SU-DHL-6 (cell line): ENCODE data around the gene LAPTM4A.

ENCODE experiments used
- H2AFZ ChIP-seq: fragments of 200-600 bp; sonication (generic); 2 replicates; pipeline ENCODE4 v1.6.1; 2014; ENCODE audit warnings: low read depth, mild to moderate bottlenecking, moderate library complexity, mixed read lengths, antibody characterized with exemption, low read length; ENCODE audit not compliant: severe bottlenecking
- H3F3A ChIP-seq: fragments of 200-600 bp; shearing (Covaris generic); 2 replicates; pipeline ENCODE4 v1.6.0; 2016; ENCODE audit warnings: antibody characterized with exemption, mild to moderate bottlenecking; ENCODE audit not compliant: insufficient read depth
- H3K27ac ChIP-seq: fragments of 200-600 bp; sonication (generic); 2 replicates; pipeline ENCODE4 v1.5.1; 2016; ENCODE audit warnings: low read depth, mild to moderate bottlenecking, low read length, moderate library complexity, mixed read lengths
- H3K27me3 ChIP-seq: fragments of 200-600 bp; sonication (generic), shearing (Covaris generic); 2 replicates; pipeline ENCODE4 v1.6.0; 2014; ENCODE audit warnings: mild to moderate bottlenecking, low read length
- H3K36me3 ChIP-seq: fragments of 200-600 bp; sonication (generic); 2 replicates; pipeline ENCODE4 v1.6.1; 2014; ENCODE audit warnings: mild to moderate bottlenecking, low read length, mixed read lengths
- H3K4me2 ChIP-seq: fragments of 300-600, 200-600 bp; shearing (Covaris generic), sonication (generic); 2 replicates; pipeline ENCODE4 v1.6.0; 2014; ENCODE audit warnings: low read length, low read depth, mild to moderate bottlenecking; ENCODE audit not compliant: poor library complexity, severe bottlenecking
- H3K4me3 ChIP-seq: fragments of 200-600 bp; sonication (generic); 2 replicates; pipeline ENCODE4 v1.5.1; 2014; ENCODE audit warnings: antibody characterized with exemption, low read length, mild to moderate bottlenecking, mixed read lengths; ENCODE audit not compliant: insufficient read depth, poor library complexity, severe bottlenecking
- H3K79me2 ChIP-seq: fragments of 200-600 bp; sonication (generic); 2 replicates; pipeline ENCODE4 v1.6.1; 2014; ENCODE audit warnings: mild to moderate bottlenecking, low read length, moderate library complexity; ENCODE audit not compliant: insufficient read depth
- H3K9ac ChIP-seq: fragments of 200-600 bp; sonication (generic); 2 replicates; pipeline ENCODE4 v1.7.0; 2014; ENCODE audit warnings: mild to moderate bottlenecking, low read length
- H3K9me2 ChIP-seq: fragments of 200-600 bp; sonication (generic); replicated peaks from 2 replicates; pipeline ENCODE4 v1.6.1; 2014; ENCODE audit warnings: low read length; ENCODE audit not compliant: insufficient read depth
- H3K9me3 ChIP-seq: fragments of 200-600 bp; sonication (generic); 2 replicates; pipeline ENCODE4 v1.6.1; 2014; ENCODE audit warnings: low read length, mixed read lengths; ENCODE audit not compliant: insufficient read depth
- H4K20me1 ChIP-seq: fragments of 200-600 bp; sonication (generic); 2 replicates; pipeline ENCODE4 v1.6.1; 2014; ENCODE audit warnings: low read depth, mild to moderate bottlenecking, antibody characterized with exemption, low read length, moderate library complexity, mixed read lengths
- CTCF ChIP-seq: fragments of 200-600 bp; sonication (generic); IDR thresholded peaks from one replicate; pipeline ENCODE4 v1.5.1; 2017; ENCODE audit warnings: antibody characterized with exemption, mild to moderate bottlenecking, low read length, moderate library complexity; ENCODE audit not compliant: insufficient read depth, poor library complexity, severe bottlenecking
- EZH2phosphoT487 ChIP-seq: fragments of 200-600 bp; sonication (generic), shearing (Covaris generic); conservative IDR thresholded peaks from 2 replicates; pipeline ENCODE4 v1.6.1; 2018; ENCODE audit warnings: mild to moderate bottlenecking, antibody characterized with exemption, low read length, moderate library complexity, mixed read lengths

The LAPTM4A gene

GRCh38 chr2:20005067-20005627, 46.3 kb downstream of the LAPTM4A start:
- H3K4me2 ChIP-seq, result no peak overlapping the region
- H3K36me3 ChIP-seq, result no peaks in the 10 kb centered on the region
- H3K9me3 ChIP-seq, result no peaks in the 10 kb centered on the region
- no peaks in the 10 kb centered on the region for H3K9me2 ChIP-seq
- H3K27ac ChIP-seq, result no peak overlapping the region
- no peak overlapping the region for H3K4me3 ChIP-seq
- TF ChIP-seq CTCF (no peak), EZH2phosphoT487 (no peak)
- no peaks in the 10 kb centered on the region for H3K79me2 ChIP-seq
- no peaks in the 10 kb centered on the region for H3F3A ChIP-seq
- no peak overlapping the region for H3K9ac ChIP-seq
- H4K20me1 ChIP-seq, result no peaks in the 10 kb centered on the region
- no peaks in the 10 kb centered on the region for H3K27me3 ChIP-seq
- no peak overlapping the region for H2AFZ ChIP-seq

GRCh38 chr2:20001361-20001863, 50.0 kb downstream of the LAPTM4A start:
- H3K4me3 ChIP-seq, result no peak overlapping the region
- H4K20me1 ChIP-seq, result no peaks in the 10 kb centered on the region
- H3K27me3 ChIP-seq, result no peaks in the 10 kb centered on the region
- no peak overlapping the region for H3K9ac ChIP-seq
- H3K9me2 ChIP-seq, result no peaks in the 10 kb centered on the region
- no peaks in the 10 kb centered on the region for H3K79me2 ChIP-seq
- H3K9me3 ChIP-seq, result no peaks in the 10 kb centered on the region
- TF ChIP-seq CTCF (no peak), EZH2phosphoT487 (no peak)
- no peak overlapping the region for H3K4me2 ChIP-seq
- H3F3A ChIP-seq, result no peaks in the 10 kb centered on the region
- H3K27ac ChIP-seq, result no peak overlapping the region
- no peak overlapping the region for H2AFZ ChIP-seq
- H3K36me3 ChIP-seq, result no peaks in the 10 kb centered on the region

- Histone ChIP-seq H3F3A (no peaks in the 10 kb centered on the region), H3K9ac (no peak overlapping the region), H3K9me3 (no peaks in the 10 kb centered on the region), H3K27ac (no peak overlapping the region), H3K27me3 (no peaks in the 10 kb centered on the region), H3K4me3 (no peak overlapping the region), H2AFZ (no peak overlapping the region), H3K36me3 (no peaks in the 10 kb centered on the region), H3K9me2 (no peaks in the 10 kb centered on the region), H3K4me2 (no peak overlapping the region), H3K79me2 (no peaks in the 10 kb centered on the region), H4K20me1 (no peaks in the 10 kb centered on the region)
- TF ChIP-seq EZH2phosphoT487, result no peak
- no peak for TF ChIP-seq CTCF
Measured at GRCh38 chr2:19993731-19994130, 57.7 kb downstream of the LAPTM4A start.
